ENCODE measurements around the gene HTR2A. TPM values are rescaled to one million over a fixed set of nuclear protein-coding genes. Genes with fewer than 3 reads are reported as not detected.

HTR2A gene
- total RNA-seq: 6.9 TPM

DNA sequence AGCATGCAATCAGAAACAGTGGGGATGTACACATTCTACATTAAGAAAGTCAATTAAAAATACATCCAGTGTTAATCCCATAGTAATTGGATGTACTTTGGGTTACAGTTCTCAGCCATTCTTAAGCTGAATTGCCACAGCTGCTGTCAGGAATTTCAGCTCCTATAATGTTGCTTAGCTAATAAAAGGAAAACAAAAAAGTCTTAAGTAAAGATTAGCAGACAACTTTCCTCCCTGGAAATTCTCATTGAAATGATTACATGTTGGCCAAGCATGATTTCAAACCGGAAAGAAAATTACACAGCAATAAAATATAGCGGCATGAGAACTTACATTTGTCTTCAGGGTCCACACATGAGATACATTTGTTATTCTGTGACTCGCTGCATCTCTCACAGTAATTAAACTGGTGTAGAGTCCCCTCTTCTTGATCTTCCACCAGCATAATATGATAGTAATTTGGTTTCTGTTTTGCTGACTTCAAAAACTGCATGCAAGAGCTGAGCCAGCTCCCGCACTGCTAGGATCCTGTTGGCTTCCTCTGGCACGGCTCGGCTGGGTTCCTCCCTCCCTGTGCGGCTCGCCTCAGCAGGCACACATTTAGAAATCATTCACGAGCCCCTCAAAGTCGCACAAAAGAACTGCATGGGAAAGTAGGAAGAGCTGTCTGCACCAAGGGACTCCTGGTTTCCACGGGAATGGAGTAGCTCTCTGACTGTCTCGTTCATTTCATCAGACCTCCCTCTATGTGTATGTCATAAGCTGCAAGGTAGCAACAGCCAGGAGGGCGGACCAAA, at the start of gene HTR2A:
TSS of gene HTR2A (minus strand) at position 713 of the 797 bp plus-strand sequence. CDS start 1,147 bp downstream, outside the sequence.

DNA sequence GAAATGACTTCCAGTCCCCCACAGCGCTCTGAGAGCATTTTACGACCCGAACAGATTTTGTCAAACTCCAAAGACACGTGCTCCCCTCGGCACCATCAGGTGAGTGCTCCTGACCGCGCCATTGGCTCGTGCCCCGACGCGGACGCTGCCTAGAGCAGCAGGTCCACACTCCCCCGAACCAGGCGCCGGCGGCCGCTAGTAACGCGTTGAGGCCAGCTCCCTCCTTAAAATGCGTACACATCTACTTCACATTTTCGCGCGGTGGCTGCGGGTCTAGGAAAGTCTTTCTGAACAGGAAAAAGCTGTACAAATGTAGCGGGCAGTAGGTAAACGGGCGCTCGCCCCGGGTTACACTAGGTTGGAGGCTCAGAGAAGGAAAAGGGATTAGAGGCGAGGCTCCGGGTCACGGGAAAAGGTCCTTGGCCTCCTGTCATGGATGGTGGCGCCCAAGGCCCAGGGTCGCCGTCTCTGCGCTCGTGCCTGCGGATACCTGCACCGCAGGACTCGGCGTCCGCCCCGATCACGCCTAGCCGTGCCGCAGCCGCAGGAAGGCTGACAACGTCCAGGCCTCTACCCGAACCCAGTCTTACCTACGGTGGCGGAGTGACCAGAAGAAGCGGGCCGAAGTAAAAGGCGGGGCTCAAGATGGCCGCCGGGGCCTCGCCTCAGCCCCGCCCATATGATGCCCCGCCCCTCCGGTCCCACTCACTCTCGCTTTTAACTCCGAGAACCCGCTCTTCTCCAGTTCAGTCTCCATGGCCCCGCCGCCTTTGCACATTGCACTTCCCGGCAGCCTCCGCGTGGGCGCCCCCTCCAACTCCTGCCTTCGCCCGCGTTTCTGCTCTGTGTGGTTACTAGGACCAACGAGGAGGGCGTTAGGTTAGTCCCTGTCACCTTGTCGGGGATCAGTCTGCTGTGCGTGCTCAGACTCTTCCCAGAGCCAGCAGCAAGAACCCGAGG, 100.1 kb downstream of the HTR2A start, which contains the start of gene ESD:
TSS of gene ESD (minus strand) at position 647 of the 960 bp plus-strand sequence. CDS start 5,748 bp downstream, outside the sequence.

Other genes starting within 250 kb of the HTR2A start
- gene ESD, start 99.9 kb downstream of the HTR2A start, total RNA-seq: 117 TPM

All from parietal lobe (tissue), 1 donor.